HepG2 (cell line): ENCODE measurements around the gene REEP6. TPM values are rescaled to one million over a fixed set of nuclear protein-coding genes. Genes with fewer than 3 reads are reported as not detected.
A peak's percentile ranks its signal among the peaks of the same experiment; 100 is the strongest.

Experiments
- ARNT2 ChIP-seq: sonication (generic); formaldehyde crosslinking; IDR thresholded peaks from 2 replicates; pipeline ENCODE4 v1.8.0; 2022; ENCODE audit warnings: mild to moderate bottlenecking, low read depth, missing genetic modification reagents, moderate library complexity
- ATF7-NPFF ChIP-seq: sonication (generic); formaldehyde crosslinking; IDR thresholded peaks from 2 replicates; pipeline ENCODE4 v1.8.1; 2023; ENCODE audit warnings: mild to moderate bottlenecking, low read depth, missing genetic modification reagents, moderate library complexity
- DR1 ChIP-seq: sonication (generic); formaldehyde crosslinking; IDR thresholded peaks from 2 replicates; pipeline ENCODE4 v1.8.0; 2021; ENCODE audit warnings: mild to moderate bottlenecking, missing genetic modification reagents, inconsistent platforms
- ETV5 ChIP-seq: IDR thresholded peaks from 2 replicates; pipeline ENCODE4 v1.6.1; 2018; ENCODE audit warnings: missing biosample characterization, missing genetic modification reagents, inconsistent platforms, borderline replicate concordance
- HDAC1 ChIP-seq: sonication (generic); formaldehyde crosslinking; IDR thresholded peaks from 2 replicates; pipeline ENCODE4 v1.5.1; 2020; ENCODE audit warnings: mild to moderate bottlenecking, missing genetic modification reagents
- HNRNPL ChIP-seq: fragments of 200-400 bp; formaldehyde crosslinking; IDR thresholded peaks from 2 replicates; pipeline ENCODE4 v1.6.1; 2017; ENCODE audit warnings: mild to moderate bottlenecking, low read depth, low read length
- ISL2 ChIP-seq: sonication (generic); formaldehyde crosslinking; IDR thresholded peaks from 2 replicates; pipeline ENCODE4 v1.5.0; 2020; ENCODE audit warnings: missing genetic modification reagents
- MTA1 ChIP-seq: sonication (generic); formaldehyde crosslinking; IDR thresholded peaks from 2 replicates; pipeline ENCODE4 v1.4.0; 2020; ENCODE audit warnings: missing genetic modification reagents, mild to moderate bottlenecking, borderline replicate concordance
- NR0B2 ChIP-seq: sonication (generic); formaldehyde crosslinking; IDR thresholded peaks from 2 replicates; pipeline ENCODE4 v1.4.0; 2020; ENCODE audit warnings: mild to moderate bottlenecking, missing genetic modification reagents
- PHF5A ChIP-seq: IDR thresholded peaks from one replicate; pipeline ENCODE4 v1.6.1; 2018; ENCODE audit warnings: low read depth, missing genetic modification reagents; ENCODE audit not compliant: unreplicated experiment
- POGZ ChIP-seq: sonication (generic); formaldehyde crosslinking; IDR thresholded peaks from 2 replicates; pipeline ENCODE4 v1.4.0; 2020; ENCODE audit warnings: mild to moderate bottlenecking, missing genetic modification reagents
- PRDM4 ChIP-seq: sonication (generic); formaldehyde crosslinking; IDR thresholded peaks from 2 replicates; pipeline ENCODE4 v1.9.0; 2021; ENCODE audit warnings: missing genetic modification reagents, borderline replicate concordance
- PTBP1 ChIP-seq: fragments of 200-400 bp; formaldehyde crosslinking; IDR thresholded peaks from 2 replicates; pipeline ENCODE4 v1.6.1; 2018; ENCODE audit warnings: low read length, low read depth; ENCODE audit not compliant: poor library complexity, severe bottlenecking
- SRY ChIP-seq: sonication (generic); formaldehyde crosslinking; IDR thresholded peaks from 2 replicates; pipeline ENCODE4 v1.8.0; 2022; ENCODE audit warnings: mild to moderate bottlenecking, missing genetic modification reagents
- TBP ChIP-seq: sonication (generic); formaldehyde crosslinking; IDR thresholded peaks from 2 replicates; pipeline ENCODE4 v1.5.0; 2020; ENCODE audit warnings: missing genetic modification reagents
- ZBTB42 ChIP-seq: sonication (generic); formaldehyde crosslinking; IDR thresholded peaks from 2 replicates; pipeline ENCODE4 v1.5.0; 2020; ENCODE audit warnings: mild to moderate bottlenecking, missing genetic modification reagents
- ZNF24 ChIP-seq: fragments of 450-650 bp; IDR thresholded peaks from 2 replicates; pipeline ENCODE4 v1.6.1; 2017; ENCODE audit warnings: antibody characterized with exemption, mild to moderate bottlenecking
- ZNF549 ChIP-seq: sonication (generic); formaldehyde crosslinking; IDR thresholded peaks from 2 replicates; pipeline ENCODE4 v1.5.0; 2020; ENCODE audit warnings: missing genetic modification reagents
- ZNF569 ChIP-seq: sonication (generic); formaldehyde crosslinking; IDR thresholded peaks from 2 replicates; pipeline ENCODE4 v1.5.0; 2020; ENCODE audit warnings: mild to moderate bottlenecking, missing genetic modification reagents, moderate library complexity, borderline replicate concordance
- ZNF672 ChIP-seq: sonication (generic); formaldehyde crosslinking; IDR thresholded peaks from 2 replicates; pipeline ENCODE4 v1.8.1; 2022; ENCODE audit warnings: missing genetic modification reagents
- polyA plus RNA-seq, 8 experiments: library from polyadenylated mRNA; depleted of rRNA in 3 of 8; stranded (reverse) in 7 of 8; unstranded in 1 of 8; fragments of >200 nt; fragmentation: Illumina TruSeq in 4 of 8; extraction: Trizol in 4 of 8; gene quantifications; 2 replicates each; pipeline versions ENCODE4 v1.2.1 to v1.2.3, GENCODE V29; 2011 to 2016; ENCODE audit warnings: low read depth in 4 of 8, missing spikeins in 1 of 8, mixed read lengths in 1 of 8; ENCODE audit not compliant: insufficient read depth in 1 of 8
- total RNA-seq, 5 experiments: library from RNA; depleted of rRNA; stranded (reverse); fragments of >200 nt; fragmentation: Illumina TruSeq; extraction: Trizol; gene quantifications; 2 replicates each; pipeline ENCODE4 v1.2.3, GENCODE V29; 2016; ENCODE audit warnings: low read depth in 1 of 5
- TF ChIP-seq, protein P1 (sequence below): sonication (generic); formaldehyde crosslinking; IDR thresholded peaks from 2 replicates; pipeline ENCODE4 v1.4.0; 2020; ENCODE audit warnings: missing genetic modification reagents
- TF ChIP-seq, protein P2 (sequence below): sonication (generic); formaldehyde crosslinking; IDR thresholded peaks from 2 replicates; pipeline ENCODE4 v1.8.1; 2023; ENCODE audit warnings: missing genetic modification reagents, inconsistent platforms, borderline replicate concordance
- TF ChIP-seq, protein P3 (sequence below): sonication (generic); formaldehyde crosslinking; IDR thresholded peaks from 2 replicates; pipeline ENCODE4 v1.5.0; 2020; ENCODE audit warnings: missing genetic modification reagents

The REEP6 gene
- total and polyA plus RNA-seq, 2 of the 13 experiments (the other 11 are each of a cell fraction or from before 2014, with no cell fraction given), result 10.0 to 28.8 TPM

DNA sequence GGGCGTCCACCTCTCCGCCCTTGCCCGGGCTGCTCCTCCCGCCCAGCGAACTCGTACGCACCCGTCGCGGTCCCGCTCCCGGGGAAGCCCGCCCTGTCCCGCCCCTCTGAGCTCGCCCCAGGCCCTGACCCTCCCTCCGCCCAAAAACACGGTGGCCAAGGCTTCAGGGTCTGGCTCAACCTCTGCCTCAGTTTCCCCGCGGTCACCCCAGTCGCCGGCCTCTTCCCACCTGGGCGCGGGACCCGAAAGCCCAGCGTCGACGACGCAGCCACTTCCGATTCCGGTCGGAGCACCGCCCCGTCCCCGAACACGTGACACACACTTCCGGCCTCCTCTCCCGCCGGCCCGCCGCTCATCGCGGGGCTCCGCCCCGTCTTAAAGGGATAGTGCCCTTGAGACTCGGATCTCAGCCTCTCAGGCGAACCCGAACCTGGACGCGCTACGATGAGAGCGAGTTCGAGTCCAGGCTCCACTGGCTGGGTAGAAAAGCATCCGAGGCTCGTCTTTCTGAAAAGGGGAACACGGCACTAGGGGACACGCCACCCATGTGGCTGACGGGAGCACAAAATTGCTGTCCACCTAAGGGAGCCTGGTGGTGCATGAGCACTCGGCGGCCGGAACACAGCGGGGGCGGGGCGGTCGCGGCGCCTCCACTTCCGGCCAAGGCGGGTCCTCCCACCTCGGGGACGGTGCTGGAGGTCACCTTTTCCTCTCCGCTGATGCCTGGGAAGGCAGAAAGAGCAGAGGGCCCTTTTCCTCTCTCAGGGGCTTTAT is 11.9 kb upstream of the REEP6 start, which contains the start of gene C19orf25 (continued):
- TF ChIP-seq PRDM4 (CRISPR knock-in tag), result no peak
- 0 out of 2 replicates have a peak, but pooled peaks have one; percentile 35 for TF ChIP-seq SRY (CRISPR knock-in tag)
- TF ChIP-seq PTBP1, result no peak
- TF ChIP-seq ZNF24, result 0 out of 2 replicates have a peak, but pooled peaks have one; percentile 54
- peak; percentile 92 for TF ChIP-seq HDAC1
- TF ChIP-seq PHF5A (CRISPR knock-in tag), result no peak
- no peak for TF ChIP-seq ISL2 (CRISPR knock-in tag)
- TF ChIP-seq NR0B2, result 0 out of 2 replicates have a peak, but pooled peaks have one; percentile 13
- peak; percentile 37; the same call in 1 of the 2 replicates for TF ChIP-seq POGZ (CRISPR knock-in tag)
- TF ChIP-seq, protein P1, sequence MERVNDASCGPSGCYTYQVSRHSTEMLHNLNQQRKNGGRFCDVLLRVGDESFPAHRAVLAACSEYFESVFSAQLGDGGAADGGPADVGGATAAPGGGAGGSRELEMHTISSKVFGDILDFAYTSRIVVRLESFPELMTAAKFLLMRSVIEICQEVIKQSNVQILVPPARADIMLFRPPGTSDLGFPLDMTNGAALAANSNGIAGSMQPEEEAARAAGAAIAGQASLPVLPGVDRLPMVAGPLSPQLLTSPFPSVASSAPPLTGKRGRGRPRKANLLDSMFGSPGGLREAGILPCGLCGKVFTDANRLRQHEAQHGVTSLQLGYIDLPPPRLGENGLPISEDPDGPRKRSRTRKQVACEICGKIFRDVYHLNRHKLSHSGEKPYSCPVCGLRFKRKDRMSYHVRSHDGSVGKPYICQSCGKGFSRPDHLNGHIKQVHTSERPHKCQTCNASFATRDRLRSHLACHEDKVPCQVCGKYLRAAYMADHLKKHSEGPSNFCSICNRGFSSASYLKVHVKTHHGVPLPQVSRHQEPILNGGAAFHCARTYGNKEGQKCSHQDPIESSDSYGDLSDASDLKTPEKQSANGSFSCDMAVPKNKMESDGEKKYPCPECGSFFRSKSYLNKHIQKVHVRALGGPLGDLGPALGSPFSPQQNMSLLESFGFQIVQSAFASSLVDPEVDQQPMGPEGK (CRISPR knock-in tag), result peak; percentile 31; the same call in 1 of the 2 replicates
- no peak for TF ChIP-seq ATF7-NPFF (CRISPR knock-in tag)
- no peak for TF ChIP-seq HNRNPL
- TF ChIP-seq MTA1 (CRISPR knock-in tag), result no peak
- TF ChIP-seq ZNF569 (CRISPR knock-in tag), result no peak
- peak; percentile 94 for TF ChIP-seq ETV5
- TF ChIP-seq TBP (CRISPR knock-in tag), result no peak
- TF ChIP-seq ZBTB42 (CRISPR knock-in tag), result no peak
- TF ChIP-seq ARNT2, result no peak
- no peak for TF ChIP-seq DR1
- TF ChIP-seq ZNF549 (CRISPR knock-in tag), result no peak
- no peak for TF ChIP-seq ZNF672
- TF ChIP-seq, protein P2, sequence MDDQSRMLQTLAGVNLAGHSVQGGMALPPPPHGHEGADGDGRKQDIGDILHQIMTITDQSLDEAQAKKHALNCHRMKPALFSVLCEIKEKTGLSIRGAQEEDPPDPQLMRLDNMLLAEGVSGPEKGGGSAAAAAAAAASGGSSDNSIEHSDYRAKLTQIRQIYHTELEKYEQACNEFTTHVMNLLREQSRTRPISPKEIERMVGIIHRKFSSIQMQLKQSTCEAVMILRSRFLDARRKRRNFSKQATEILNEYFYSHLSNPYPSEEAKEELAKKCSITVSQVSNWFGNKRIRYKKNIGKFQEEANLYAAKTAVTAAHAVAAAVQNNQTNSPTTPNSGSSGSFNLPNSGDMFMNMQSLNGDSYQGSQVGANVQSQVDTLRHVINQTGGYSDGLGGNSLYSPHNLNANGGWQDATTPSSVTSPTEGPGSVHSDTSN (CRISPR knock-in tag), result no peak
- TF ChIP-seq, protein P3, sequence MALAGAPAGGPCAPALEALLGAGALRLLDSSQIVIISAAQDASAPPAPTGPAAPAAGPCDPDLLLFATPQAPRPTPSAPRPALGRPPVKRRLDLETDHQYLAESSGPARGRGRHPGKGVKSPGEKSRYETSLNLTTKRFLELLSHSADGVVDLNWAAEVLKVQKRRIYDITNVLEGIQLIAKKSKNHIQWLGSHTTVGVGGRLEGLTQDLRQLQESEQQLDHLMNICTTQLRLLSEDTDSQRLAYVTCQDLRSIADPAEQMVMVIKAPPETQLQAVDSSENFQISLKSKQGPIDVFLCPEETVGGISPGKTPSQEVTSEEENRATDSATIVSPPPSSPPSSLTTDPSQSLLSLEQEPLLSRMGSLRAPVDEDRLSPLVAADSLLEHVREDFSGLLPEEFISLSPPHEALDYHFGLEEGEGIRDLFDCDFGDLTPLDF (CRISPR knock-in tag), result peak; percentile 67; the same call in 1 of the 2 replicates
